ENCODE measurements around the gene PCDHGC4.

PCDHGC4 gene

DNA sequence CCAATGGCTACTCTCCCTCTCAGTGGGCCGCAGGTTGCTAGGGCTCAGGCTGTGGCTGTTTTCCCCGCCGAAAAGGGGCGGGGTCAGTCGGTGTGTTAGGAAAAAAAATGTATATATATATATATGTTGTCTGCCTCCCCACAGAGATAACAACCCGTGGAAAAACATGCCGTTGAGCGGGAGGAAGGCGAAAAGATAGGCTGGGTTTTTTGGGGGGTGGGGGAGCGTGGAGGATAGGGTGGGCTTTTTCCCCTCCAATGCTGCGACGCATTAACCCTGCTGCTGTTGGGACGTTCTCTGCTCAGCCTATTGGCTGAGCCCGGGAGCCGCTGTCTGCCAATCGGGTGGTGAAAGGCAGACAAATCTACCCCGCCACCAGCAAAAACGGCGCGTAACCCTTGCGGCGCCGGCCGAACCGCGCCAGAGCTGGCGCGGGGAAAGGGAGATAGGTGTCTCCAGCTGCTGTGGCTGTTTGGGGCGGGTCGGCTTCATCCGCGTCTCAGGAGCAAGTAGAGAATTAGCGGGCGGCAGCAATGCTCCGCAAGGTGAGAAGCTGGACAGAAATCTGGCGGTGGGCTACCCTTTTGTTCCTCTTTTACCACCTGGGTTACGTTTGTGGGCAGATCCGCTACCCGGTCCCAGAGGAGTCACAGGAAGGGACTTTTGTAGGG, at the start of gene PCDHGC4:
Gene PCDHGC4 (plus strand): TSS at position 390 of the 671 bp plus-strand sequence. CDS start 144 bp downstream, at position 534.
- peak; percentile 59 for DNase-seq

DNA sequence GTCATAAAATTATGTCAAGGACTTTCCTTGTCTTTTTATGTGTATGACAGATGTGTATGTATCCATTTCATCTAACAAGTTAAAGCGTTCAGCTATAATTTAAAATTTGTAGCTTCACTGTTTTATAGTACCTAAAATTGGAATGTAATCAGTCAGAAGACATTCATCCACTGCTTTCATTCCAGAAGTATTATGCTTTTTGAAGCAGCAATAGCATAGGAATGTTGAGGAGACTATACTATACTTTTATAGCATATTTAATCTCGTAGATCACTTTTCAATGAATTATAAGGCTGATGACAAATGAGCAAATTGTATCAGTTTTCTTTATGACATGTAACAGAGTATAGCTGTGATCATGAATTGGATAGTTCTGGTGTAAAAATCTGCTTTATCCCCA, 47.6 kb upstream of the PCDHGC4 start:
- DNase-seq = no peak

DNA sequence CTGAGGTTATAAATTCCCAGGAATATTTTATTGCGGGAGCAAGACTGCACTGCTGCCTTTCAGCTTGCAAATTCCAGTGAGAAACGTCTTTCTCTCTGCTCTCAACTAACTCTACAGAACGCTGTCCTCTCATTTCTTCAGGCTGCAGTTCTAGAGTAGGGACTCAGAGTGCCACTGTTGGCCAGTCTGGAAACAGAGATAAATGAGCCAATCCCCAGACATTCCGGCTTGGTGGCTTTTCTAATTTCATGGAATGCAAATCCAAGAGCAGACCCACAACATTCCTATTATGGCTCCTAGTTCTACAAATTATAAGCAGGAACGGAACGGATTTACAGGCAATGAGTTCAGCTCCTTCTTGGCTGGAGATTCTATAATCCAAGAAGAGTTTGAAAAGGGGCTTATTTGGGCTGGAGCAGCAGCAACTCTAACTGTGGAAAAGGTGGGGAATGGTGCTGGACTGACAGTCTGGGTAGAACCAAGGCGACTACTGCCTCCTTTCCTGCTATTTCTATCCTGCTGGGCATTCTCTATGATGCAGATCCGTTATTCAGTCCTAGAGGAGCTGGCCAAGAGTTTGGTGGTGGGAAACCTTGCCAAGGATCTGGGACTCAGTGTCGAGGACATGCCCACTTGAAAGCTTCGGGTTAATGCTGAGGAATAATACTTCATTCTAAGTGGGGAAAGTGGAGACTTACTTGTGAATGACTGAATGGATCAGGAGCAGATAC, 45.3 kb upstream of the PCDHGC4 start:
- DNase-seq = no peak

GRCh38 chr5:141440341-141440740, 44.5 kb upstream of the PCDHGC4 start:
- DNase-seq = no peak

GRCh38 chr5:141441571-141442170, 43.2 kb upstream of the PCDHGC4 start:
- no peak for DNase-seq

DNA sequence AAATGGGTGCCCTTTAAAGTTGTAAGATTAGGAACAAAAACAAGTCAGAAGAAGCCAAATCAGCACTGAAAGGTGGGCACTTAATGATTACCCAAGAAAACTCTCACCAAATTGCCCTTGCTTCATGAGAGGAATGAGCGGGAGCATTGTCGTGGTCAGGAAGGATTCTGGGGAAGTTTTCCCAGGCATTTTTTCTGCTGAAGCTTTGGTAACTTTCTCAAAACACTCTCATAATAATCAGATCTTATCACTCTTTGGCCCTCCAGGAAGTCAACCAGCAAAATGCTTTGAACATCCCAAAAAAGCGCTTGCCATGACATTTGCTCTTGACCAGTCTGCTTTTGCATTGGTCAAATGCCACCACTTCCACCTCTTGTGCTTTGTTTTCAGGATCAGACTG, 19.5 kb upstream of the PCDHGC4 start:
- no peak for DNase-seq

DNA sequence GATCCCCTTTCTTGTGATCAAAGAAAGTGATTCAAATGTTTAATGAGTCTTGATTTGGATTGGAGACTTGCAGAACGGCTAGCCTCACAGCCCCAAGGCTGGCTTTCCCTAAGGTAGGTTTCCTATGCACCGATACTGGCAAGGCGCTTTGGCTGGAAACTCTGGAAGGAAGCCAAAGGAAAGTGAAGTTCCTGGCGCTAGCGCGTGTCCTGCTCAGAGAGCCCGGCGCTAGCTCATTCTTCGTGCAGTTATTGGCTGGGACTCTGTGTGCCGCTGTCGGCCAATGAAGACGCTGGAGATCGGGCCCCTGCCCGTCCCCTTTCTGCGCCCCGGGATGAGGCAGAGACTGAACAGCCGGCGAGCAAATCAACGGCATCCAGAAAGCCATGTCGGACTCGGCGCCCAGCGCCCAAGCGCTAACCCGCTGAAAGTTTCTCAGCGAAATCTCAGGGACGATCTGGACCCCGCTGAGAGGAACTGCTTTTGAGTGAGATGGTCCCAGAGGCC, 9.2 kb upstream of the PCDHGC4 start, which contains the start of gene PCDHGC3:
Gene PCDHGC3 (plus strand): TSS at position 342 of the 507 bp plus-strand sequence. CDS start 151 bp downstream, at position 493.
- peak; percentile 76 for DNase-seq

GRCh38 chr5:141476132-141476911, 8.5 kb upstream of the PCDHGC4 start:
- no peak for DNase-seq

GRCh38 chr5:141477044-141477575, 7.7 kb upstream of the PCDHGC4 start:
- no peak for DNase-seq

- DNase-seq = no peak
These were observed 7.0 kb upstream of the PCDHGC4 start for GRCh38 chr5:141477815-141478214.

DNA sequence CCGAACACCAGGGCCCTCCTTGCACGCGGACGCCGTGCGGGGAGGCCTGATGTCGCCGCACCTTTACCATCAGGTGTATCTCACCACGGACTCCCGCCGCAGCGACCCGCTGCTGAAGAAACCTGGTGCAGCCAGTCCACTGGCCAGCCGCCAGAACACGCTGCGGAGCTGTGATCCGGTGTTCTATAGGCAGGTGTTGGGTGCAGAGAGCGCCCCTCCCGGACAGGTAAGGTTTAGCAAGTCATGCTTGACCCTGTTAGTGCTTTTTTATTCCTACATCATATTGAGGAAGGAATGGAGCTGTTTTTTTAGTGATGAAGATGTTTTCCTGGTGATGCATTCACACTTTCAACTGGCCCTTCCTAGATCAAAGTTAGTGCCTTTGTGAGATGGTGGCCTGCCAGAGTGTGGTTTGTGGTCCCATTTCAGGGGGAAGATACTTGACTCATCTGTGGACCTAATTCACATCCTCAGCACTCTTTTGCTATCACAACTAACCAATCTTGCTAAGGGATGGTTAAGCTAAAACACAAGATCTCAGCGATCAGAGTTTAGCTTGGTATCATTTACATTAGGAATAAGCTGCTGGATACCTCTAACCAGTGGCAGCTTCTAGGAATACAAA, 6.4 kb upstream of the PCDHGC4 start:
- no peak for DNase-seq

DNA sequence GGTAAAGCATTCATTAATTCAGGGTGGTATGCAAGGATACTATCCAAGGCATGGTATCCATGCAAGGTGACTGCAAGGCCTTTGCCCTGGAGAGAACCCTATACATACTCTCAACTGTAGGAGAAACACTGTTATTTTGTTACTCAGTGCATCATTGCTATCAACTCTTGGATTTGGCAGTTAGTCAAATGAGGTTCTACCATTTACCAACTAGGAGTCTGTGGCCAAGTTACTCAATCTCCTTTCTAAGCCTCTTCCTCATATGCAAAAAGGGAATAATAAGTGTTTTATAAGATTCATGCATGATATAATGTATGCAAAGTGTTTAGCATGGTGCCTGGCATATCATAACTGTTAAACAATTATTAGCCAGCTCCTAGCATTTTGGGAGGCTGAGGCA, 5.1 kb upstream of the PCDHGC4 start:
- no peak for DNase-seq

GRCh38 chr5:141483902-141484301, 928 bp upstream of the PCDHGC4 start:
- DNase-seq = peak; percentile 22

DNA sequence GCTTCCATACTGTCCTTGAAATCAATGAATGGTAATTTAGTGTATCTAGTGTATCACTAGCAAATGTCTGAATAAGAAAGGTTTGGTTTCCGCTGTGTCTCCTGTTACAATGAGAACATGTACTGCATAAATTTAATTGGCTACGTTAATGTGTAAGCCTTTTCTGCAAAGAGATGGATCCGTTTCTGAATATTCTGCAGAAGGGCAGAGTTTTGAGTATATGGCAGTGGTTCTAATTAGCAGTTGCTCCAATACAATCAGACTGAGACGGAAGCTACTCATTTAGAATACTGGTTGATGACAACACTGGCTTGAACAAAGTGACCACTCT, 555 bp upstream of the PCDHGC4 start:
- no peak for DNase-seq

DNA sequence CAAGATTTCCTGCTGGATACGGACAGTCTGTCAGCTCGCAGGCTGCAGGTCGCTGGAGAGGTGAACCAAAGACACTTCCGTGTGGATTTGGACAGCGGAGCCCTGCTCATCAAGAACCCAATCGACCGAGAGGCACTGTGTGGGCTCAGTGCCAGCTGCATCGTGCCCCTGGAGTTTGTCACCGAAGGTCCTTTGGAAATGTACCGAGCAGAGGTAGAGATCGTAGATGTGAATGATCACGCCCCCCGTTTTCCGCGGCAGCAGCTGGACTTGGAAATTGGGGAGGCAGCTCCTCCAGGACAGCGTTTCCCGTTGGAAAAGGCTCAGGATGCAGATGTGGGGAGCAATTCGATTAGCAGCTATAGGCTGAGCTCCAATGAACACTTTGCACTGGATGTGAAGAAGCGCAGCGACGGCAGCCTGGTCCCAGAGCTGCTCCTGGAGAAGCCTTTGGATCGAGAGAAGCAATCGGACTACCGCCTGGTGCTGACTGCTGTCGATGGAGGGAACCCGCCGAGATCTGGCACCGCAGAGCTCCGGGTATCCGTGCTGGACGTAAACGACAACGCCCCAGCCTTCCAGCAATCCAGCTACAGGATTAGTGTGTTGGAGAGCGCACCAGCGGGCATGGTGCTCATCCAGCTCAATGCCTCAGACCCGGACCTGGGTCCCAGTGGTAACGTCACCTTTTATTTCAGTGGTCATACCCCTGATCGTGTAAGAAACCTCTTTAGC, 658 bp downstream of the PCDHGC4 start:
- no peak for DNase-seq

GRCh38 chr5:141486091-141486490, 1.3 kb downstream of the PCDHGC4 start:
- no peak for DNase-seq

DNA sequence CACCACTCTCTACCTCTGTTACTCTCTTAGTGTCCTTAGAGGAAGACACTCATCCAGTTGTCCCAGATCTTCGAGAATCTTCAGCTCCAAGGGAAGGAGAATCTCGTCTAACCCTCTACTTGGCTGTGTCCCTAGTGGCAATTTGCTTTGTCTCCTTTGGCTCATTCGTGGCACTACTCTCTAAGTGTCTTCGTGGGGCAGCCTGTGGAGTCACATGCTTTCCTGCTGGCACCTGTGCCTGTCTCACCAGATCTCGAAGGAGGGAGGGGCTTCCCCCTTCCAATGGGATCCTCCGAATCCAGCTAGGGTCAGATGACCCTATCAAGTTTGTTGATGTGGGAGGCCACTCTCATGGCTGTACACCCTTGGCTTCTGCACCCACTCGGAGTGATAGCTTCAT, 2.3 kb downstream of the PCDHGC4 start:
- DNase-seq = no peak

DNA sequence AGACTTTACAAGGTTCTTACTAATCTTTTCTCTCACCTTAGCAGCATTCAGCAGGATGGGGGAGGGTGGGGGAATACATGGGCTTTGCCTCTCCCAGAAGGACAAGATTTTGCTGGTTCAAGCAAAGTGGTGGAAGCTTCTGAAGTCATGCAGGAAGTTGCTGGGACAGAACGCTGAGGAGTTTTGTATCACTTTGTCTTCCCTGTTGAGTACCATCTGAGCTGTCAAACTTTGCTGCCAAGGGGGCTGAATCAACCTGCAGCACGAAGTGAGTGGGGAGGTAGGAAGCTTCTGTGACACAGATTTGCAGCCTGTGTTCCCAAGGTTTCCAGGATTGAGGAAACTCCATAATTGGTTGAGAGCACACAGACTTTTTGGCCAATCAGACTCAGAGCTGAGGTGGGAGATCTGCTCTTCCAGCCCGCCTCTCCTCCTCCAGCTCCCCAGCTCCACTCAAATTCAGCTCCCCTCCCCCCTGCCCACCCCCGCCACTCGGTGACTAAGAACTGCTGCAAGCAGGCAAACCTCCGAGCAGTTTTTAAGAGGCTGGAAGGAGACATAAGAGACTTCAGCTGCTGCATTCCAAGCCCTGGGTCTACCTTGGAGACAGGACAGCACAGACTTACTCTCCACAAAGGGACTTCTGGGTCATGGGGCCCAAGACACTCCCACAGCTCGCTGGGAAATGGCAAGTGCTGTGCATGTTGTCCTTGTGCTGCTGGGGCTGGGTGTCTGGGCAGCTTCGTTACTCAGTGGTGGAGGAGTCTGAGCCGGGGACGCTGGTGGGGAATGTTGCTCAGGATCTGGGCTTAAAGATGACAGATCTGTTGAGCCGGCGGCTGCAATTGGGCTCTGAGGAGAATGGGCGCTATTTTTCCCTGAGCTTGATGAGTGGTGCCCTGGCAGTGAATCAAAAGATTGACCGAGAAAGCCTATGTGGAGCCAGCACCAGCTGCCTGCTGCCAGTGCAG, 4.0 kb downstream of the PCDHGC4 start, which contains the start of gene PCDHGC5:
Gene PCDHGC5 (plus strand): TSS at position 491 of the 971 bp plus-strand sequence. CDS start 160 bp downstream, at position 651.
- no peak for DNase-seq

GRCh38 chr5:141489841-141490240, 5.0 kb downstream of the PCDHGC4 start:
- DNase-seq = no peak

DNA sequence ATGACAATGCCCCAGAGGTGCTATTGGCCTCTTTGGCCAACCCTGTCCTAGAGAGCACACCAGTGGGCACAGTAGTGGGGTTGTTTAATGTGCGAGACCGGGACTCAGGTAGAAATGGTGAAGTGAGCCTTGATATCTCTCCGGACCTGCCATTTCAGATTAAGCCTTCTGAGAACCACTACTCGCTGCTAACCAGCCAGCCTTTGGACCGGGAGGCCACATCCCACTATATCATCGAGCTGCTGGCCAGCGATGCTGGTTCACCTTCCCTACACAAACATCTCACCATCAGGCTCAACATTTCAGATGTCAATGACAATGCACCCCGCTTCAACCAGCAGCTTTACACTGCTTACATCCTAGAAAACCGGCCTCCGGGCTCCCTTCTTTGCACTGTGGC, 5.4 kb downstream of the PCDHGC4 start:
- no peak for DNase-seq
